ENCODE data around the gene CASKIN1.

DNA sequence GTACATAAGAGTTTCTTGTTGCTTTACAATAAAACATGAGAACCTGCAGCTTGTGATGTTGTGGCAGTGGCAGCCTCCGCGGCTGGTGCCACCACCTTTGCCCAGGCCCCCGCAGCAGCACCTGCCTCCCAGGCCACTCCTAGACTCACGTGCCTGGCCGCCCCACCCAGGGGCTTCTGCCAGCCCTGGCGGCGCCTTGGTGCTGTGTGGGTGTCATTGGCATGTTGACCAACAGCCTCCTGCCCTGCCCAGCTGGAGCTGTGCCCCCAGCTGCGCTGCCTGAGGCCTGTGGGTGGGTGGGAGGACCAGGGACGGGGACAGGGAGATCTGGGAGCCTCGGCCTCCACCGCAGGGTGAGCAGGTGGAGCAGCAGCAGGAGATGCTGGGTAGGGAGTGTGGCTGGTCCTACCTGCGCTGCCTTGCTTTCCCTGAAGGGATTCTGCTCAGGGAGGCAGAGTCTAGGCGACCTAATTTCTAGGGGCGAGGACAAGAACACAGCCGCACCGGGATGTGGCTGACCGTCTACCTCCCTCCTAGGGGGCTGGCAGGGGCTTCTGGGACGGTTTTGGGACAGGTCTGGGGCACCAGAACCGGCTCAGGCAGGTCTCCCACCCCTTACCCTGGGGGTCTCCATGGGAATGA lies 39.4 kb upstream of the CASKIN1 start:
- TF ChIP-seq POLR2AphosphoS5 (IDR thresholded peaks at IDR 0.05): no peak
- TF ChIP-seq, protein P1, sequence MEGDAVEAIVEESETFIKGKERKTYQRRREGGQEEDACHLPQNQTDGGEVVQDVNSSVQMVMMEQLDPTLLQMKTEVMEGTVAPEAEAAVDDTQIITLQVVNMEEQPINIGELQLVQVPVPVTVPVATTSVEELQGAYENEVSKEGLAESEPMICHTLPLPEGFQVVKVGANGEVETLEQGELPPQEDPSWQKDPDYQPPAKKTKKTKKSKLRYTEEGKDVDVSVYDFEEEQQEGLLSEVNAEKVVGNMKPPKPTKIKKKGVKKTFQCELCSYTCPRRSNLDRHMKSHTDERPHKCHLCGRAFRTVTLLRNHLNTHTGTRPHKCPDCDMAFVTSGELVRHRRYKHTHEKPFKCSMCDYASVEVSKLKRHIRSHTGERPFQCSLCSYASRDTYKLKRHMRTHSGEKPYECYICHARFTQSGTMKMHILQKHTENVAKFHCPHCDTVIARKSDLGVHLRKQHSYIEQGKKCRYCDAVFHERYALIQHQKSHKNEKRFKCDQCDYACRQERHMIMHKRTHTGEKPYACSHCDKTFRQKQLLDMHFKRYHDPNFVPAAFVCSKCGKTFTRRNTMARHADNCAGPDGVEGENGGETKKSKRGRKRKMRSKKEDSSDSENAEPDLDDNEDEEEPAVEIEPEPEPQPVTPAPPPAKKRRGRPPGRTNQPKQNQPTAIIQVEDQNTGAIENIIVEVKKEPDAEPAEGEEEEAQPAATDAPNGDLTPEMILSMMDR (IDR thresholded peaks at IDR 0.05 in 8 of 11, conservative IDR thresholded peaks at IDR 0.05 in 3 of 11): no peak

All from spleen (tissue), 7 donors.